Gastrocnemius medialis (tissue), 4 donors: ENCODE data around the gene ADAM12.

Experiments used
- POLR2A ChIP-seq, 2 donors: fragments of 450-650 bp; IDR thresholded peaks; one replicate each; pipeline ENCODE4 v1.6.1; 2017; ENCODE audit warnings: antibody characterized with exemption in 2 of 2, mild to moderate bottlenecking in 2 of 2, moderate library complexity in 2 of 2
- TF ChIP-seq, protein P1 (sequence below), 5 experiments: fragments of 450-650 bp in 3 of 5; fragments of 200-600 bp in 2 of 5; sonication (generic) in 2 of 5; IDR thresholded peaks in 4 of 5; conservative IDR thresholded peaks in 1 of 5; 1 replicate in 4 of 5; 2 replicates in 1 of 5; pipeline ENCODE4 v1.5.1; 2016 to 2019; ENCODE audit warnings: antibody characterized with exemption in 5 of 5, mild to moderate bottlenecking in 3 of 5, moderate library complexity in 3 of 5

DNA sequence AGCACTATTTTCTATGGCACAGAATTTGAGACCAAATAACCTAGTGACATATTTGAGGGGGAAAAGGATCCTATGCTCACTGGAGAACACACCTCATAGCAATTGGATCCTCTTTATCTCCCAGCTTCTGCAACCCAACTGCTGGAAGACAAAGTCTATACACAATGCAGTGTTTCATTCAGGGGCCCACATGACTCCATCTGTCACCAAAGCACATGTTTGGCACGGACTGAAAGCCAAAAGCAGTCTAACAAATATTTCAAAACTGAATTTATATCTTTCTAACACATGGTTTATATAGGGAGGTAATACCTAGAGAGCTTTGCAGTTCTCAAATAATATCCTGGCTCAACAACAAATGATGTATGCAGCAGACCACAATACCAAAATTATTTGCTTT, 39.2 kb downstream of the ADAM12 start:
- TF ChIP-seq POLR2A (IDR thresholded peaks at IDR 0.05) = no peak
- TF ChIP-seq, protein P1, sequence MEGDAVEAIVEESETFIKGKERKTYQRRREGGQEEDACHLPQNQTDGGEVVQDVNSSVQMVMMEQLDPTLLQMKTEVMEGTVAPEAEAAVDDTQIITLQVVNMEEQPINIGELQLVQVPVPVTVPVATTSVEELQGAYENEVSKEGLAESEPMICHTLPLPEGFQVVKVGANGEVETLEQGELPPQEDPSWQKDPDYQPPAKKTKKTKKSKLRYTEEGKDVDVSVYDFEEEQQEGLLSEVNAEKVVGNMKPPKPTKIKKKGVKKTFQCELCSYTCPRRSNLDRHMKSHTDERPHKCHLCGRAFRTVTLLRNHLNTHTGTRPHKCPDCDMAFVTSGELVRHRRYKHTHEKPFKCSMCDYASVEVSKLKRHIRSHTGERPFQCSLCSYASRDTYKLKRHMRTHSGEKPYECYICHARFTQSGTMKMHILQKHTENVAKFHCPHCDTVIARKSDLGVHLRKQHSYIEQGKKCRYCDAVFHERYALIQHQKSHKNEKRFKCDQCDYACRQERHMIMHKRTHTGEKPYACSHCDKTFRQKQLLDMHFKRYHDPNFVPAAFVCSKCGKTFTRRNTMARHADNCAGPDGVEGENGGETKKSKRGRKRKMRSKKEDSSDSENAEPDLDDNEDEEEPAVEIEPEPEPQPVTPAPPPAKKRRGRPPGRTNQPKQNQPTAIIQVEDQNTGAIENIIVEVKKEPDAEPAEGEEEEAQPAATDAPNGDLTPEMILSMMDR (IDR thresholded peaks at IDR 0.05 in 4 of 5, conservative IDR thresholded peaks at IDR 0.05 in 1 of 5) = no peak
